Left lung (tissue), 10 donors: ENCODE data around the gene HIVEP3. TPM values are rescaled to one million over a fixed set of nuclear protein-coding genes. Genes with fewer than 3 reads are reported as not detected.
A peak's percentile ranks its signal among the peaks of the same experiment; 100 is the strongest.

Source experiments
- ATAC-seq: fragments of 200-7000 bp; cut with Tn5 transposase; one replicate; pipeline ENCODE4 v1.9.1; 2020; ENCODE audit warnings: moderate library complexity
- DNase-seq, 4 donors: peaks; one replicate each; pipeline ENCODE4 v3.0.0-alpha.2; 2013 to 2020
- H3K27ac ChIP-seq, 2 donors: fragments of 200-600 bp; sonication (generic) in 1 of 2; one replicate each; pipeline versions ENCODE4 v1.5.0 to v1.8.0; 2020 to 2021
- H3K27me3 ChIP-seq, 2 donors: fragments of 200-600 bp; sonication (generic) in 1 of 2; one replicate each; pipeline versions ENCODE4 v1.5.0 to v1.8.0; 2020 to 2021
- H3K36me3 ChIP-seq, 2 donors: fragments of 200-600 bp; sonication (generic) in 1 of 2; one replicate each; pipeline versions ENCODE4 v1.5.0 to v1.8.0; 2020 to 2021
- H3K4me1 ChIP-seq, 2 donors: fragments of 200-600 bp; one replicate each; pipeline ENCODE4 v1.8.0; 2021
- H3K4me3 ChIP-seq, 2 donors: fragments of 200-600 bp; sonication (generic) in 1 of 2; one replicate each; pipeline versions ENCODE4 v1.5.0 to v1.8.0; 2020 to 2021; ENCODE audit warnings: mild to moderate bottlenecking in 1 of 2
- H3K9me3 ChIP-seq, 2 donors: fragments of 200-600 bp; sonication (generic) in 1 of 2; one replicate each; pipeline versions ENCODE4 v1.5.0 to v1.8.0; 2020 to 2021
- CTCF ChIP-seq, 2 donors: fragments of 200-600 bp; sonication (generic) in 1 of 2; IDR thresholded peaks; one replicate each; pipeline versions ENCODE4 v1.5.0 to v1.8.0; 2021; ENCODE audit warnings: antibody characterized with exemption in 2 of 2
- intact Hi-C, 2 donors: fragments of 100-400 bp; cut with DNase I; formaldehyde crosslinking; loops; one replicate each; pipeline versions ENCODE4 v1.11.2 to v1.14.2; 2022
- polyA plus RNA-seq, 6 donors: library from polyadenylated mRNA; unstranded; fragments of 120-200 nt; gene quantifications; one replicate each; pipeline ENCODE4 v1.2.1, GENCODE V29; 2013; ENCODE audit not compliant: insufficient read length in 6 of 6
- total RNA-seq, 2 donors: library from RNA; stranded (reverse); fragmentation: NEBNext Ultra II Directional; extraction: Animal tissue kit (Norgen Biotek cat#: 25700); gene quantifications; one replicate each; pipeline ENCODE4 v1.2.1, GENCODE V29; 2021
- donor health status: DM: no; HTN: yes; CAD: no.
- donor health status: DM: no; HTN: no; CAD: no.

Gene HIVEP3
- total and polyA plus RNA-seq, 8 donors = 6.0 to 15.6 (median 7.4) TPM

GRCh38 chr1:41518471-41518870, 400.3 kb downstream of the HIVEP3 start:
- Histone ChIP-seq H3K27ac (no peak overlapping the region), H3K4me3 (no peak overlapping the region), H3K4me1 (peaks cover 19 to 25% of the 10 kb centered on the region in 2 donors), H3K27me3 (no peaks in the 10 kb centered on the region), H3K36me3 (peaks cover 0 to 30% of the 10 kb centered on the region in 2 donors), H3K9me3 (no peaks in the 10 kb centered on the region)
- ATAC-seq (no peak), DNase-seq (peak in 1 of 4 donors; percentile 56)
- intact Hi-C loops = no loop called here
- TF ChIP-seq CTCF (IDR thresholded peaks at IDR 0.05) = no peak

- Histone ChIP-seq H3K36me3 (peaks cover 0 to 31% of the 10 kb centered on the region in 2 donors), H3K27ac (no peak overlapping the region), H3K4me1 (peaks cover 19 to 25% of the 10 kb centered on the region in 2 donors), H3K27me3 (no peaks in the 10 kb centered on the region), H3K4me3 (no peak overlapping the region), H3K9me3 (no peaks in the 10 kb centered on the region)
- intact Hi-C loops = no loop called here
- peak in 1 of 4 donors; percentile 34 for DNase-seq
- no peak for TF ChIP-seq CTCF (IDR thresholded peaks at IDR 0.05)
- no peak for ATAC-seq
These were observed 401.7 kb downstream of the HIVEP3 start for GRCh38 chr1:41517062-41517438.

GRCh38 chr1:41516168-41517061, 402.3 kb downstream of the HIVEP3 start:
- Histone ChIP-seq H3K4me1 (peaks cover 19 to 25% of the 10 kb centered on the region in 2 donors), H3K4me3 (peak overlapping the region; percentile 17 to 22), H3K27me3 (no peaks in the 10 kb centered on the region), H3K27ac (no peak overlapping the region), H3K9me3 (no peaks in the 10 kb centered on the region), H3K36me3 (peaks cover 0 to 31% of the 10 kb centered on the region in 2 donors)
- peak; percentile 94 for ATAC-seq
- intact Hi-C loops = no loop called here
- DNase-seq = peak; percentile 88 to 97 (median 94)
- TF ChIP-seq CTCF (IDR thresholded peaks at IDR 0.05) = peak; percentile 91 to 96

- no peak for DNase-seq
- TF ChIP-seq CTCF (IDR thresholded peaks at IDR 0.05) = no peak
- H3K27me3 ChIP-seq = no peaks in the 10 kb centered on the region
- peaks cover 19 to 25% of the 10 kb centered on the region in 2 donors for H3K4me1 ChIP-seq
- intact Hi-C loops = no loop called here
- no peak for ATAC-seq
- no peaks in the 10 kb centered on the region for H3K9me3 ChIP-seq
- no peak overlapping the region for H3K4me3 ChIP-seq
- no peak overlapping the region for H3K27ac ChIP-seq
- H3K36me3 ChIP-seq = peaks cover 0 to 30% of the 10 kb centered on the region in 2 donors
These were observed 402.9 kb downstream of the HIVEP3 start for GRCh38 chr1:41515778-41516167.

GRCh38 chr1:41515131-41515678, 403.5 kb downstream of the HIVEP3 start:
- intact Hi-C loops = no loop called here
- Histone ChIP-seq H3K4me1 (peaks cover 19 to 25% of the 10 kb centered on the region in 2 donors), H3K27ac (no peak overlapping the region), H3K36me3 (peaks cover 0 to 32% of the 10 kb centered on the region in 2 donors), H3K4me3 (no peak overlapping the region), H3K9me3 (no peaks in the 10 kb centered on the region), H3K27me3 (no peaks in the 10 kb centered on the region)
- TF ChIP-seq CTCF (IDR thresholded peaks at IDR 0.05) = no peak
- peak; percentile 62 for ATAC-seq
- DNase-seq = peak in 2 of 4 donors; percentile 51 to 64
